Endothelial cell (in vitro differentiated cells): ENCODE data around the gene SUB1. TPM values are rescaled to one million over a fixed set of nuclear protein-coding genes. Genes with fewer than 3 reads are reported as not detected.
"Not testable (repeated sequence)": the region's sequence is repeated elsewhere in the genome, so short reads cannot be mapped to it uniquely, and the experiment has no call there.

ENCODE experiments used
- DNase-seq: peaks from one replicate; pipeline ENCODE4 v3.0.0; 2021; ENCODE audit warnings: low spot score
- H3K27ac Mint-ChIP-seq: one replicate; pipeline ENCODE4 v1.8.0; 2021; ENCODE audit warnings: mixed read lengths, inconsistent platforms; ENCODE audit not compliant: unreplicated experiment
- H3K27me3 Mint-ChIP-seq: one replicate; pipeline ENCODE4 v1.8.0; 2021; ENCODE audit warnings: mild to moderate bottlenecking, moderate library complexity, mixed read lengths, inconsistent platforms; ENCODE audit not compliant: unreplicated experiment
- H3K36me3 Mint-ChIP-seq: one replicate; pipeline ENCODE4 v1.8.0; 2021; ENCODE audit warnings: mild to moderate bottlenecking, low read depth, mixed read lengths, inconsistent platforms; ENCODE audit not compliant: unreplicated experiment
- H3K4me1 Mint-ChIP-seq: one replicate; pipeline ENCODE4 v1.8.0; 2021; ENCODE audit warnings: mild to moderate bottlenecking, mixed read lengths, inconsistent platforms; ENCODE audit not compliant: unreplicated experiment
- H3K4me3 Mint-ChIP-seq: one replicate; pipeline ENCODE4 v1.8.0; 2021; ENCODE audit warnings: mild to moderate bottlenecking, mixed read lengths, inconsistent platforms; ENCODE audit not compliant: unreplicated experiment
- H3K9me3 Mint-ChIP-seq: one replicate; pipeline ENCODE4 v1.8.0; 2021; ENCODE audit warnings: mixed read lengths, inconsistent platforms; ENCODE audit not compliant: unreplicated experiment
- long read RNA-seq: library from polyadenylated mRNA; unstranded; transcript quantifications from one replicate; pipeline ENCODE4 v2.0.0, GENCODE V29; 2020; ENCODE audit not compliant: unreplicated experiment
- total RNA-seq: library from RNA; stranded (reverse); fragmentation: NEBNext Ultra II Directional; extraction: Animal tissue kit (Norgen Biotek cat#: 25700); gene quantifications from one replicate; pipeline ENCODE4 v1.2.1, GENCODE V29; 2021; ENCODE audit not compliant: unreplicated experiment
- TF ChIP-seq, protein P1 (sequence below): fragments of 200-600 bp; sonication (generic); IDR thresholded peaks from one replicate; pipeline ENCODE4 v1.5.0; 2021; ENCODE audit warnings: antibody characterized with exemption; ENCODE audit not compliant: unreplicated experiment

Gene SUB1
- total RNA-seq = 294 TPM
- long read RNA-seq, transcript SUB1-201 (5 exons, 3,507 nt) = major isoform, 170 of 181 reads
- long read RNA-seq, partial matches to known transcripts = 6 of 181 reads
- long read RNA-seq, other reads (novel, unspliced or antisense) = 5 of 181 reads

GRCh38 chr5:32585446-32586275 lies at the start of gene SUB1:
Gene SUB1 (plus strand): TSS chr5:32585557. CDS start chr5:32588513, 2,956 bp downstream.
- peak; percentile 80 for DNase-seq
- peaks cover 38% of the 10 kb centered on the region for H3K4me1 Mint-ChIP-seq
- peaks cover 11% of the 10 kb centered on the region for H3K36me3 Mint-ChIP-seq
- TF ChIP-seq, protein P1, sequence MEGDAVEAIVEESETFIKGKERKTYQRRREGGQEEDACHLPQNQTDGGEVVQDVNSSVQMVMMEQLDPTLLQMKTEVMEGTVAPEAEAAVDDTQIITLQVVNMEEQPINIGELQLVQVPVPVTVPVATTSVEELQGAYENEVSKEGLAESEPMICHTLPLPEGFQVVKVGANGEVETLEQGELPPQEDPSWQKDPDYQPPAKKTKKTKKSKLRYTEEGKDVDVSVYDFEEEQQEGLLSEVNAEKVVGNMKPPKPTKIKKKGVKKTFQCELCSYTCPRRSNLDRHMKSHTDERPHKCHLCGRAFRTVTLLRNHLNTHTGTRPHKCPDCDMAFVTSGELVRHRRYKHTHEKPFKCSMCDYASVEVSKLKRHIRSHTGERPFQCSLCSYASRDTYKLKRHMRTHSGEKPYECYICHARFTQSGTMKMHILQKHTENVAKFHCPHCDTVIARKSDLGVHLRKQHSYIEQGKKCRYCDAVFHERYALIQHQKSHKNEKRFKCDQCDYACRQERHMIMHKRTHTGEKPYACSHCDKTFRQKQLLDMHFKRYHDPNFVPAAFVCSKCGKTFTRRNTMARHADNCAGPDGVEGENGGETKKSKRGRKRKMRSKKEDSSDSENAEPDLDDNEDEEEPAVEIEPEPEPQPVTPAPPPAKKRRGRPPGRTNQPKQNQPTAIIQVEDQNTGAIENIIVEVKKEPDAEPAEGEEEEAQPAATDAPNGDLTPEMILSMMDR = no peak
- H3K9me3 Mint-ChIP-seq = no peaks in the 10 kb centered on the region
- peak within 1 kb of the TSS; percentile 97 for H3K4me3 Mint-ChIP-seq
- H3K27ac Mint-ChIP-seq = peak within 1 kb of the TSS; percentile 97
- peaks cover 12% of the 10 kb centered on the region for H3K27me3 Mint-ChIP-seq

GRCh38 chr5:32536246-32536645 lies 49.1 kb upstream of the SUB1 start:
- DNase-seq = no peak
- Mint-ChIP-seq H3K27ac (no peak overlapping the region), H3K4me1 (peaks cover 10% of the 10 kb centered on the region), H3K27me3 (peaks cover 5% of the 10 kb centered on the region), H3K9me3 (no peaks in the 10 kb centered on the region), H3K36me3 (peaks cover 3% of the 10 kb centered on the region), H3K4me3 (no peak overlapping the region)
- TF ChIP-seq, protein P1 = no peak

- H3K36me3 Mint-ChIP-seq, H3K9me3 Mint-ChIP-seq, H3K27me3 Mint-ChIP-seq, H3K27ac Mint-ChIP-seq, DNase-seq, H3K4me3 Mint-ChIP-seq, H3K4me1 Mint-ChIP-seq: not testable (repeated sequence)
These were observed 47.8 kb upstream of the SUB1 start for GRCh38 chr5:32537437-32538029.

- DNase-seq = no peak
- peaks cover 10% of the 10 kb centered on the region for H3K4me1 Mint-ChIP-seq
- TF ChIP-seq, protein P1 = no peak
These were observed 47.3 kb upstream of the SUB1 start for GRCh38 chr5:32538031-32538547.

DNA sequence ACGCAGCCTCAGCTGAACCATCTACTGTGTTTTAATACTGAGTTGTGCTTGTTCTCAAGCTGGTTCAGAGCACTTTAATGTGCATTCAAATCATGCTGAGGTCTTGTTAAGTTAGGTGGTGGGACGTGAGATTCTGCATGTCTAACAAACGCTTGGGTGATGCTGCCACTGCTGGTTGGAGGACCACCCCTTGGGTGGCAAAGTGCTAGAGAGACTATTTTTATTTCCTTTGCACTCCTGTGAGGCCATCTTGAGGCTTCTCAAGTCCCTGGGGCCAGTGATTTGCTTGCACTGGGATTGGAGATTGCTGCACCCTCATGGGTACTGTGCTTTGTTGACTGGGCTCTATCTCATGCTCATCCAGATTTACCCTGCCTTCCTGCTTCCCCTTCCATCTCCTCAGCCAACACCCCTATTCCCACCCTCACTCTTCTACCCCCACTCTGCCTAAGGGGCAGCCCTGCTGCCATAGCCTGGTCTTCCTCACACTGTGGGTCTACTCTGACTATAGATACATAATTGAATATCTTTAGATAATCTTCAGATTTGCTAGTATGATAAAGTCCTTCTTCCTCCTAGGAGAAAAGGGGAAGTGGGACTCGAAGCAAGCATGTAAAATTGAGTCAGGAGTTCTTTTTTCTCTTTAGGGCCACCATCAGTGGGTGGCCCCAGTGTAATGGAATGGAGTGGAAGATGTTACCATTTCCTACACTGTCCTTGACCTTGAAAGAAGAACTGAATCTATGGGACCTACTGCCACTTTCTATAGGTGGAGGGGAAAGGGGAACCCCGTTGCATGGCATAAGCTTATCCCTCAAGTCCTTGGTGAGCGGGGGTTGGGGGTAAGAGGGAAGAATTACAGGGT lies 45.1 kb upstream of the SUB1 start:
- Mint-ChIP-seq H3K36me3 (no peaks in the 10 kb centered on the region), H3K4me1 (peaks cover 10% of the 10 kb centered on the region), H3K9me3 (no peaks in the 10 kb centered on the region), H3K4me3 (no peak overlapping the region), H3K27ac (no peak overlapping the region), H3K27me3 (peaks cover 5% of the 10 kb centered on the region)
- TF ChIP-seq, protein P1 = no peak
- no peak for DNase-seq

More at GRCh38 chr5:32538031-32538547, 47.3 kb upstream of the SUB1 start:
- H3K27ac Mint-ChIP-seq = no peak overlapping the region
- no peaks in the 10 kb centered on the region for H3K9me3 Mint-ChIP-seq
- H3K4me3 Mint-ChIP-seq = no peak overlapping the region
- peaks cover 3% of the 10 kb centered on the region for H3K36me3 Mint-ChIP-seq
- peaks cover 5% of the 10 kb centered on the region for H3K27me3 Mint-ChIP-seq
